Stimulated activated naive CD8-positive, alpha-beta T cell treated with anti-CD3 and anti-CD28 coated beads, Interleukin-15, amount 100 ng/mL, for 72 hours (primary cell): ENCODE measurements around the gene RELL1.

Experiments used
- ATAC-seq: fragments of 150-1000 bp; cut with Tn5 transposase; 2 replicates; pipeline ENCODE4 v1.10.0; 2021; ENCODE audit warnings: mild to moderate bottlenecking, moderate library complexity
- DNase-seq, 2 donors: peaks; one replicate each; pipeline ENCODE4 v3.0.0; 2021 to 2022
- H3K27ac Mint-ChIP-seq, 2 donors: one replicate each; pipeline ENCODE4 v1.8.0; 2022; ENCODE audit warnings: mild to moderate bottlenecking in 2 of 2, mixed read lengths in 2 of 2, moderate library complexity in 2 of 2
- H3K27me3 Mint-ChIP-seq: one replicate; pipeline ENCODE4 v1.8.0; 2022; ENCODE audit warnings: mixed read lengths
- H3K4me1 Mint-ChIP-seq: one replicate; pipeline ENCODE4 v1.8.0; 2022; ENCODE audit warnings: mild to moderate bottlenecking, mixed read lengths
- H3K4me3 Mint-ChIP-seq, 2 donors: one replicate each; pipeline ENCODE4 v1.8.0; 2022; ENCODE audit warnings: mild to moderate bottlenecking in 2 of 2, mixed read lengths in 2 of 2, moderate library complexity in 1 of 2
- H3K9me3 Mint-ChIP-seq, 2 donors: one replicate each; pipeline ENCODE4 v1.8.0; 2022; ENCODE audit warnings: mixed read lengths in 2 of 2

RELL1 gene

GRCh38 chr4:37710491-37710890 is 24.3 kb upstream of the RELL1 start:
- DNase-seq (no peak), ATAC-seq (no peak)
- Mint-ChIP-seq H3K27me3 (peaks cover 11% of the 10 kb centered on the region), H3K4me1 (no peaks in the 10 kb centered on the region), H3K4me3 (no peak overlapping the region), H3K27ac (no peak overlapping the region), H3K9me3 (no peaks in the 10 kb centered on the region)

- Mint-ChIP-seq H3K27me3 (peaks cover 5% of the 10 kb centered on the region), H3K9me3 (no peaks in the 10 kb centered on the region), H3K4me3 (no peak overlapping the region), H3K4me1 (no peaks in the 10 kb centered on the region), H3K27ac (no peak overlapping the region)
- ATAC-seq (no peak), DNase-seq (no peak)
Observed at GRCh38 chr4:37706032-37706431, 19.9 kb upstream of the RELL1 start.

- no peaks in the 10 kb centered on the region for H3K9me3 Mint-ChIP-seq
- peak overlapping the region in 1 of 2 donors; percentile 33 for H3K27ac Mint-ChIP-seq
- no peak overlapping the region for H3K4me3 Mint-ChIP-seq
- peaks cover 5% of the 10 kb centered on the region for H3K27me3 Mint-ChIP-seq
- H3K4me1 Mint-ChIP-seq = no peaks in the 10 kb centered on the region
- DNase-seq = no peak
- no peak for ATAC-seq
Observed at GRCh38 chr4:37705571-37705970, 19.4 kb upstream of the RELL1 start.

DNA sequence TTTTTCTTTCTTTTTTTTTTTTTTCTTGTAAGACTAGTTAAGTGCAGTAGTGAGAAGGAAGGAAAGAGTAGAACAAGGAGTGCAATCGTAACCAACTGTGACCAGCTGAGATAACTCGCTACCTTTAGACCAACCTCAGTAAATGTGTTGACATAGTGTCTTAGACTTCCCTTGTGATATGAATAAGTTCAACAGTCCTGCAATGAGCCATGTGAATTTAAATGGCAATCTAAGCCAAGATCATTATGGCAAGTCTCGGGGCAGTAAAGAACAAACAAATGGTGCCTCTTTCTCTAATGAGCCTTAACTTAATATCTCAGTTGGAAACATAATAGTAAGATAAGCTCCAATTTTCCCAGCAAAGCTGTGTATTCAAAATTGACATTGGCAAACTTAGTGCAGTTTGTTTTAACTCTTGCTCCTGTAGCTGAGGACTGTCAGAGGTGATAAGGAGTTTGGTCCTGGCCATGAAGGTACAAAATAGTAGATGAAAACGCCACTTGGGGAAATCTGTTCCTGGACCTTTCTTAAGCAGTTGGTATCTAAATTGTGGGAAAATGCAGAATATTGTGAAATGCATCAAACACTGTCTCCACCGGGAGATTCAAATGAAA is 13.8 kb upstream of the RELL1 start:
- DNase-seq (no peak), ATAC-seq (no peak)
- no peaks in the 10 kb centered on the region for H3K4me1 Mint-ChIP-seq
- H3K9me3 Mint-ChIP-seq = no peaks in the 10 kb centered on the region
- H3K27ac Mint-ChIP-seq = no peak overlapping the region
- no peak overlapping the region for H3K4me3 Mint-ChIP-seq
- no peaks in the 10 kb centered on the region for H3K27me3 Mint-ChIP-seq

GRCh38 chr4:37697566-37697965 is 11.4 kb upstream of the RELL1 start:
- no peak for ATAC-seq
- H3K4me1 Mint-ChIP-seq = no peaks in the 10 kb centered on the region

DNA sequence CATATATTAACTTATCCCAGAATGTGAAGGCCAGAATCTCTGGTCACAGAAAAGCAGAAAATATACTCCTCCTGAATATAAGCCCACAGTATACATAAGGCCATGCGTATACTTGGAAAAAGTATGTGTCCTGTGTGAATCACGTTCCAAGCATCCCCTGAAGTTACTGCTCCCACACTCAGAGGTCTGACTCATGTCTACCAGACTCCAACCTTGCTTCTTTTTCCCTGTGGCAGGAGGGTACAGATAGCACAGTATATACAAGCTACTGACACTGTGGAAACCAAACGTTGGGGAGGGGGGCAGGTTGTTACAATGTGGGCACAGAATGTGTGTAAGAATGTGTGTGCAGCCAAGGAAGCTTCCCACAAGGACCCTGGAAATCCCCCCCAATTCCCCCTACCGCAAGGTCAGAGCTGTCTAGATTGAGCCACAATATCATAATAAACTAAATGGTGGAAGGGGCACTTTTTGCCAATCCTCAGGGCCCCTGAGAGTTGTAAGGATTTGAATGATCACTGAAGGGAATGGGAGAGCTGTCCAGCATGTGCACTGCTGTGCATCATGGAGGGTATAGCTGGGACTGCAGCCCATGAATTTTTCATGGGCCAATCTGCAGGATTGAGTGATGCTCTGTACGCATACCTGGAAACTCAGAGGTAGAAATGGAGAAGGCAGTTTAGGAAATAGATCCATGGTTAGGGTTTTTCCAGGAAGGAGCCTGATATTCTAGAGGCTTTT is 7.4 kb upstream of the RELL1 start:
- Mint-ChIP-seq H3K27me3 (no peaks in the 10 kb centered on the region), H3K27ac (no peak overlapping the region), H3K4me3 (no peak overlapping the region), H3K4me1 (no peaks in the 10 kb centered on the region), H3K9me3 (peaks cover 0 to 4% of the 10 kb centered on the region in 2 donors)
- ATAC-seq = no peak
- DNase-seq = no peak

More at GRCh38 chr4:37697566-37697965, 11.4 kb upstream of the RELL1 start:
- no peak overlapping the region for H3K4me3 Mint-ChIP-seq
- H3K27me3 Mint-ChIP-seq = no peaks in the 10 kb centered on the region
- H3K27ac Mint-ChIP-seq = no peak overlapping the region
- peaks cover 0 to 2% of the 10 kb centered on the region in 2 donors for H3K9me3 Mint-ChIP-seq
- no peak for DNase-seq

GRCh38 chr4:37693030-37693429 is 6.9 kb upstream of the RELL1 start:
- Mint-ChIP-seq H3K27ac (no peak overlapping the region), H3K27me3 (no peaks in the 10 kb centered on the region), H3K4me3 (no peak overlapping the region)

DNA sequence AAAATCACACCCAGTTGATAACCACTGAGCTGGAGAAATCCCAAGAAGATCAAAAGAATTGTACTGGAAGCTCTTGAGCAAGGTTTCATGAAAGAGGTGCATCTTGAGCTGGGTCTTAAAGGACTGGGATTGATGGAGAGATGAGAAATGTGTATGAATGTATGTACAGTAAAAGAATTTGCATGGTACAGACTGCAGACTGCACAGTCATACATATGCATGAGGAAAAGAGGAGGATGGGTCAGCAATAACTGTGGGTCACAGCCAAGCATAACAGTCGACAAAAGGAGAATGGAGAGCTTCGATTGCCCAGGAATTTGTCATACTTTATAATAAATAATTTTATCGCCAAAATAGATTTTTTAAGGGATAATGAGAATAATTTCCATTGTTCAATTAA is 4.8 kb upstream of the RELL1 start:
- Mint-ChIP-seq H3K27me3 (no peaks in the 10 kb centered on the region), H3K27ac (no peak overlapping the region), H3K4me3 (no peak overlapping the region), H3K9me3 (peaks cover 0 to 4% of the 10 kb centered on the region in 2 donors), H3K4me1 (no peaks in the 10 kb centered on the region)
- DNase-seq (no peak), ATAC-seq (no peak)

More at GRCh38 chr4:37693030-37693429, 6.9 kb upstream of the RELL1 start:
- DNase-seq = no peak
- peaks cover 0 to 4% of the 10 kb centered on the region in 2 donors for H3K9me3 Mint-ChIP-seq
- ATAC-seq = no peak
- H3K4me1 Mint-ChIP-seq = no peaks in the 10 kb centered on the region

- H3K9me3 Mint-ChIP-seq = peaks cover 0 to 4% of the 10 kb centered on the region in 2 donors
- no peak overlapping the region for H3K27ac Mint-ChIP-seq
- peaks cover 8% of the 10 kb centered on the region for H3K4me1 Mint-ChIP-seq
- no peak overlapping the region for H3K4me3 Mint-ChIP-seq
- H3K27me3 Mint-ChIP-seq = no peaks in the 10 kb centered on the region
- ATAC-seq = no peak
- no peak for DNase-seq
Observed at GRCh38 chr4:37689353-37690095, 3.3 kb upstream of the RELL1 start.

DNA sequence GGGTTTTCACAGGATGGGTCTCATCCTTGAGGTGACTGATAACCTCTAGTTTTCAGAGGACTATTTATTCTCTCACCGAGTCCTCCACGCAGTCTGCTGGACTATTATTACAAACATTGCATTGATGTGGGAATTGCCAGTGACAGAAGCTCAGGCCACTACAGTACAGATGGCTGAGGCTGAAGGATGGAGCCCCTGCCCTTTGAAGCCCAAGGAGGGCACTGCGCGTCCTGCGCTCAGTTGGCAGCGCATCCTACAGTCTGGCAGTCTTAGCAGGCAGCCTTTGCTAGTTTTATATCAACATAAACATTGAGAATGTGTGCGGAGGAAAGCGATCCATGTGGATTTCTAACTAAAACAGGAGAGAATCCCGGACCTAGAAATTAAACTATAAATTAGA is 1.5 kb upstream of the RELL1 start:
- no peak overlapping the region for H3K27ac Mint-ChIP-seq
- no peak for ATAC-seq
- no peak overlapping the region for H3K4me3 Mint-ChIP-seq
- no peak for DNase-seq
- peaks cover 0 to 3% of the 10 kb centered on the region in 2 donors for H3K9me3 Mint-ChIP-seq
- H3K4me1 Mint-ChIP-seq = peaks cover 24% of the 10 kb centered on the region
- H3K27me3 Mint-ChIP-seq = no peaks in the 10 kb centered on the region

DNA sequence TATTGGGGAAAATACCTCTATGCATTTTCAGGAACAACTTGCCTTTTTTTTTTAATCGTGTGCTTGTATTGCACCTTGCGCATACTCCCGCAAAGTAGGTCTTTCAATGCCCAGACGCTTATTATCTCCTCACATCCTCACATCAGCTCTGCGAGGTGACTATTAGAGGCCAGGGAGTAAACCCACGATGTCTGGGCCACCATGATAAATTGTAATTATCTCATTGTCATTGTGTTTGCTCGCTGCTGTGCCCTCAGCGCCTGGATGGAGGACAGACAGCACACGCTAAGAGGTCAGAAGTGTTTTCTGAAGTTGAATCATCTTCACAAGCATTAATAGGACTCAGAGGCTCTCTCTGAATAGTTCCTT is 1.0 kb upstream of the RELL1 start:
- DNase-seq (no peak), ATAC-seq (no peak)
- Mint-ChIP-seq H3K27me3 (no peaks in the 10 kb centered on the region), H3K4me1 (peaks cover 29% of the 10 kb centered on the region), H3K27ac (no peak overlapping the region), H3K9me3 (no peaks in the 10 kb centered on the region), H3K4me3 (peak overlapping the region; percentile 77 to 86)

DNA sequence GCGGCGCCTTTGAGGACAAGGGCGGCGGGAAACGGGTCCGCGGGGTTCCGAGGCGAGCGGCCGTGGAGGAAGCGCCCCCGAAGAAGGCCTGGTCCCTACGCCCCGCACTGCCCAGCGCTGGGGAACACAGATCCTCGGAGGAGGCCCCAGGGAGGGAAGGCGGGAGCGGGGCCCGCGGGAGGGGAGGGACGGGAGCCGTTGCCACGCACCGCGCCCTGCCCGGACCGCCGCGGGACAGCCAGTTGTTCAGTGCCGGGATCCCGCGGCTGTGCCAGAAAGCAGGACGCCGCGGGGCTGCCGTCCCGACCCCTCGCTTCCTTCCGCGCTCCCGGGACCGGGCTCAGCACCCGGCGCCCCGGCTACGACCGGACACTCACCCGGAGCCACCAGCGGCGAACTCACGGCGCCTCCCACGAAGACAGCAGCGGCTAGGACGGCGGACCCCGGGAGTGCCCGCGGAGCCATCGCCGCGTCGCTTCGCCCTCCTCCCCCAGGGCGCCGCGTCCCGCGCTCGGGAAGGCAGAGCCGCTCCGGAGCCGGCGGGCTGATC is 278 bp downstream of the RELL1 start:
- Mint-ChIP-seq H3K27ac (peak overlapping the region; percentile 95 to 97), H3K9me3 (no peaks in the 10 kb centered on the region), H3K4me1 (peaks cover 33% of the 10 kb centered on the region), H3K4me3 (peak overlapping the region; percentile 86 to 95), H3K27me3 (no peaks in the 10 kb centered on the region)
- ATAC-seq (peak; percentile 37), DNase-seq (peak; percentile 51 to 62)

DNA sequence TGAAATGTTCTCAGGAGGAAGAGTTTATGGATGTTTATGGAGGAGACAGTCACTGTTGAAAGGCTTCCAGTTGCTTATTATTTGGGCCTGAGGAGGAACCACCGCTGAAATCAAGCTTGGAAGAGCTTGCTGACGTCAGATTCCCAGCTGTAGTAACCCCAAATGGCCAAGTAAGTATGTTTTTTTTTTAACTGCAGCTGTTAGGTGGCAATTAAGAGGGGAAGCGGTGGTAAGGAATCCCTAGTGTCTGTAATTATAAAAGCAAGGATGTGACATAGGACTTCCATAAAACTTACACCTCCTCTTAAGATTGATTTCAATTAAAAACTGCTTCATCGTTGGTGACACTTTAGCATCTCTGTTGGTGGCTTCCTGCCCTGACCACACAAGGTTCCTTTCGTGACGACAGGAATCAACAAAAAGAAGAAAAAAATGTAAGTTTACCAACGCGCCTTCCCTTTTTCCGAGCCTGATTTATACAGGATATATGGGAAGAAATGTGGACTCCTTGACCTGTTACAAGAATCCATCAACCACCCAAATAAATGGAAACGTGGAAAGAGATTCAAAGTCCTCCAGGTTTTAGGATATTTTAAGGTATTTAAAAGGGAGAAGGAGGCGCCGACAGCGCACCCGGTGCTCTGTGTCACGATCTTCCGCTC is 884 bp downstream of the RELL1 start:
- Mint-ChIP-seq H3K4me1 (peaks cover 33% of the 10 kb centered on the region), H3K9me3 (no peaks in the 10 kb centered on the region), H3K27ac (peak overlapping the region; percentile 95 to 97), H3K4me3 (peak overlapping the region; percentile 86 to 95), H3K27me3 (no peaks in the 10 kb centered on the region)
- ATAC-seq (no peak), DNase-seq (peak in 1 of 2 donors; percentile 47)

DNA sequence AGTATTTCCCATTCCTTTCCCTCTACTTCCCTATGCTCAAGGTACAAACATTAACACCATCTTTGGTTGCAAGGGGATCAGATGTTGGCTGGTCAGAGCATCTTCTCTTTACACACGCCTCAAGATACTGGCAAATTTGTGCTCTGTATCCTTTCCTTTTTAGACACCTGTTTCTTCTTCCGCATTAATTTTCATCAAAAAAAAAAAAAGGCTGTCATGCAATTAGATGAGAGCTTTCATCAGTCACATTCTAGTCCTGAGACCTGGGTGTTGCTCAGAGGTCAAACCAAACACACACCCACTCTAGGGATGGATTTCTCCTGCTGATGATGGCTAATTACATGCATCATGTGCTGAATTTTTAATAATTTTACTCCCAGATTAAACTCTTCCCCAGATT is 2.0 kb downstream of the RELL1 start:
- H3K27me3 Mint-ChIP-seq = no peaks in the 10 kb centered on the region
- H3K4me1 Mint-ChIP-seq = peaks cover 33% of the 10 kb centered on the region
- ATAC-seq (no peak), DNase-seq (no peak)
- no peaks in the 10 kb centered on the region for H3K9me3 Mint-ChIP-seq
- H3K27ac Mint-ChIP-seq = peak overlapping the region; percentile 80 to 86
- peak overlapping the region; percentile 86 to 95 for H3K4me3 Mint-ChIP-seq

DNA sequence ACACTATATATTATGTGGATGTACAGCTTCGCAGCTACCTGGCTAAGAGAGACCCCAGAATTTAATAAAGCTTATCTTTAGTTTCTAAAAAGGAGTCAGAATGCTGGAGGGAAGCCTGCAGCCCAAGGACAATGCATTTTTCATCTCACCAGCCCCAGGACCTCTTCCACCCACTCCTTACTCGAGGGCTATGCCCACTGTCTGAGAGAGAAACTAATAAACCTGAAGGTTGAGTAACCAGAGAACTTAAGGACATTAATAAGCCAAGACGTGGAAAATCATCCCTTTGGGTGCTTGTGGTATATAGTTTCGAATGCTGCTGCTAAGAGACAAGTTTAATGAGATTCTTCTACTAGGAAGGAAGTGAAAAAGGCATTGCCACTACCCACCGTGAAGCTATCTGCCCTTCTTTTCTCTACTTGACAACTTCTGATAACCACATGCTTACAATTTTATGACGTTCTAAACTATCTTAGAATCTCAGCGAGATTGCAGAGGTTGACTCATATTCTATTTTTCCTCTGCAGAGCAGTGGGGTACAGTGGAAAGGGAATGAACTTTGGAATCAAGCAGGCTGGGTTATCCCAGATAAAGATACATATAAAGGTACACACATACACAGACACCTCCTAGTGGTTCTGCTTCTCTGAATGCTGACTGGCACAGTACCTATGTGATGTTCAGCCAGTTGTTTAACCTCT is 3.3 kb downstream of the RELL1 start:
- peaks cover 44% of the 10 kb centered on the region for H3K4me1 Mint-ChIP-seq
- peak overlapping the region; percentile 76 to 88 for H3K27ac Mint-ChIP-seq
- DNase-seq (no peak), ATAC-seq (peak; percentile 17)
- peak overlapping the region; percentile 74 to 75 for H3K4me3 Mint-ChIP-seq
- no peaks in the 10 kb centered on the region for H3K27me3 Mint-ChIP-seq
- H3K9me3 Mint-ChIP-seq = no peaks in the 10 kb centered on the region
